ENCODE results near the gene CTBP2. TPM values are rescaled to one million over a fixed set of nuclear protein-coding genes. Genes with fewer than 3 reads are reported as not detected.

The CTBP2 gene
- total and polyA plus RNA-seq, 8 donors: 21.4 to 60.8 (median 31.1) TPM

DNA sequence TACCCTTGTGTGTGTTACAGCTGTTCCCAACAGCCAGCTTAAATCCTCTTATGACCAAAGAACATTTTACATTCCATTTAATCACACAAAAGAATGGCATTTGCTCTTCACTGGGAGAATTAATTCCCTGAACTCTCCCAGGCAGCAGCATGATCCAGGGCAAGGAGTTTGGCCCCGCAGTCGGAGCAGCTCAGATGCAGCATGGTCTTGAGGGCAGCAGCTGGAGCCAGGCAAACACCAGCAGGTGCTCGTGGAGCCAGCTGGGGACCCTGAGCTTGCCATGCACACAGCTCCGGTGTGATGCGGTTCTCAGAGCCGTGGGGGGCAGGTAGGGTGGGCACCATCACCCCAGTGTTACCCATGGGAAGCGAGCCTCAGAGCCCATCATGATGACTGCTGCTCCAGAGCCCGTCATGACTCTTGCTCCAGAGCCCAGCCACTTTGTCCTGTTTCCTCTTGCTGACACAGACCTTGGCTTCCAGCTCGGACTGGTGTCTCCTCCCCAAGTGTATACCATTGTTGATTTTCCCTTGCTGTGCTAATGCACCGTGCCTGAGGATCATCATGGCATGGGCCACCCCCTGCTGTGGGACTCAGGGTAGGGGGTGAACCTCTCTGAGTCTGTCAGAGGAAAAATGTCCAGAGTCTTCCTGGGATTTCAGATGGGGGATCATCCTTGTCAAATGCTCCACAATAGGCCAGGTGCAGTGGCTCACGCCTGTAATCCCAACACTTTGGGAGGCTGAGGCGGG is 142.6 kb downstream of the CTBP2 start:
- intact Hi-C loops (cut with DNase I): no loop called here
- 76 to 81% methylated on average over 12 of the region's 12 CpGs for WGBS, 2 donors
- DNase-seq (peak in 2 of 6 donors; percentile 14 to 35), FAIRE-seq (no peak), ATAC-seq (no peak)
- no peak for TF ChIP-seq CTCF (IDR thresholded peaks at IDR 0.05)
- Histone ChIP-seq H3K27ac (no peak overlapping the region), H3K4me1 (peaks cover 6 to 15% (median 11%) of the 10 kb centered on the region in 3 donors), H3K9me3 (no peaks in the 10 kb centered on the region), H3K4me3 (no peak overlapping the region), H3K27me3 (no peaks in the 10 kb centered on the region), H3K36me3 (no peaks in the 10 kb centered on the region)

GRCh38 chr10:125016611-125017202 is 143.7 kb downstream of the CTBP2 start:
- FAIRE-seq: no peak
- peak in 2 of 6 donors; percentile 27 for DNase-seq
- TF ChIP-seq CTCF (IDR thresholded peaks at IDR 0.05): no peak
- Histone ChIP-seq H3K27me3 (no peaks in the 10 kb centered on the region), H3K36me3 (no peaks in the 10 kb centered on the region), H3K27ac (peak overlapping the region in 2 of 4 donors; percentile 7 to 17), H3K9me3 (no peaks in the 10 kb centered on the region), H3K4me3 (no peak overlapping the region), H3K4me1 (peaks cover 0 to 6% (median under 1%) of the 10 kb centered on the region in 3 donors)
- intact Hi-C loops (cut with DNase I): no loop called here
- ATAC-seq: peak in 2 of 4 donors; percentile 8 to 18
- 71 to 79% methylated on average over 14 of the region's 14 CpGs for WGBS, 2 donors

DNA sequence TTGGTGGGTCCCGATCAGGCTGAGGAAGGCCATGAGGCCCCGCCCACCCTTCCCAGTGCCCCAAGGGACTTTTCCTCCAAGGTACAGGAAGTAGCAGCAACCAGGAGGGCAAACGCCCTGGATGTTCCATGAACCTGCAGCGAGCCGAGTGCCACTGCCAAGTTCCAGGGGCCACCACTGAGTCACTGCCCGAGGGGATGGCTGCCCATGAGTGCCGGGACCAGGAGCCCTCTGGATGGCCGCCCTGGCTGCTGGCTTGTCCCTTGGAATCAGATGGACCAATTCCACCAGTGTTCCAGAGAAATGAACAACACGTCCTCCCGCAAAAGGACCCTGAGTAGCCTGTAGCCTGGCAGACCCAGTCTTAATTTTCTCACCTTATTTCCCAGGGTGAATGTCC is 144.2 kb downstream of the CTBP2 start:
- FAIRE-seq (no peak), ATAC-seq (no peak), DNase-seq (peak in 2 of 6 donors; percentile 29 to 55)
- H3K4me3 ChIP-seq: no peak overlapping the region
- no peaks in the 10 kb centered on the region for H3K9me3 ChIP-seq
- peak overlapping the region in 1 of 4 donors; percentile 17 for H3K27ac ChIP-seq
- no peaks in the 10 kb centered on the region for H3K27me3 ChIP-seq
- H3K36me3 ChIP-seq: no peaks in the 10 kb centered on the region
- intact Hi-C loops (cut with DNase I): no loop called here
- peaks cover 0 to 6% (median 0%) of the 10 kb centered on the region in 3 donors for H3K4me1 ChIP-seq
- TF ChIP-seq CTCF (IDR thresholded peaks at IDR 0.05): no peak
- 78 to 91% methylated on average over 10 of the region's 10 CpGs for WGBS, 2 donors

DNA sequence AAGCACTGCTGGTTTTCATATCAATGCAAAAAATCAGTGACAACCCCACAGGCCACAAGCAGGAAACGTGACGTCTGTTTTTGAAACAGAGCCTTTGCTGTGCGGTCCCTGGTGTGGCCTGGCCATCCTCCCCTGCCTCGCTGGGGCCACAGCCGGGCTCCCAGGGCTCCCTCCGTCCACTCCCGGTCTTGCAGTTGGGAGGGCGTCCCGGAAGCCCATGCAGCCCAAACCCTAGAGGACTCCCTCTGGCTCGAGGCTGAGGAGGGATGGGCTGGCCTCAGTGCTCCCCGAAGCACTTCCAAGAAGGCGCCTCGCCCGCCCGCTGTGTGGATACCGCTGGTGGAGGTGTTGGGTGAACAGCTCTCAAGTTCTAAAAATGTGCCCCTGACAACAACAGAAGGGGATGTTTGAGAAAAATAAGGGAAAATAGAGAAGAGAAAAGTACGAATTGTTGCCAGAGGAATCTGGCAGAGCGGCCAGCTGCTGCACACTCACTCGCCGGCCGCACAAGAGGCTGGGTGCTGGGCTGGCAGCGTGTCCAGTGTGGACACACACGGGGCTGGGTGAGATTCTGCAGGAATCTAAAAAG is 144.9 kb downstream of the CTBP2 start:
- H3K27ac ChIP-seq: peak overlapping the region in 1 of 4 donors; percentile 17
- peak in 2 of 6 donors; percentile 25 to 50 for DNase-seq
- no peak overlapping the region for H3K4me3 ChIP-seq
- H3K36me3 ChIP-seq: no peaks in the 10 kb centered on the region
- peaks cover 0 to 6% (median 0%) of the 10 kb centered on the region in 3 donors for H3K4me1 ChIP-seq
- peak in 3 of 4 donors; percentile 11 to 24 (median 17) for ATAC-seq
- H3K27me3 ChIP-seq: no peaks in the 10 kb centered on the region
- 78 to 79% methylated on average over 23 of the region's 23 CpGs for WGBS, 2 donors
- TF ChIP-seq CTCF (IDR thresholded peaks at IDR 0.05): no peak
- intact Hi-C loops (cut with DNase I): no loop called here
- no peaks in the 10 kb centered on the region for H3K9me3 ChIP-seq
- FAIRE-seq: no peak
